ENCODE data around the gene PDE4C. TPM values are rescaled to one million over a fixed set of nuclear protein-coding genes. Genes with fewer than 3 reads are reported as not detected.

The PDE4C gene
- polyA plus RNA-seq, 1 donor from 2014 or later: 1.6 TPM

GRCh38 chr19:18226956-18227780 is 930 bp upstream of the PDE4C start:
- Histone ChIP-seq H3K4me3 (ENCODE audit: low read length) (no peak overlapping the region), H3K36me3 (ENCODE audit: insufficient read depth, low read length) (no peaks in the 10 kb centered on the region), H3K27me3 (ENCODE audit: insufficient read depth, low read depth, low read length) (peaks cover 40% of the 10 kb centered on the region), H3K79me2 (replicated peaks; ENCODE audit: insufficient read depth, low read length) (no peaks in the 10 kb centered on the region), H2AFZ (ENCODE audit: low read depth, low read length) (no peak overlapping the region), H4K20me1 (ENCODE audit: insufficient read depth) (no peaks in the 10 kb centered on the region), H3K4me2 (ENCODE audit: low read length) (no peak overlapping the region), H3K9ac (ENCODE audit: low read length) (no peak overlapping the region), H3K9me3 (ENCODE audit: low read length) (no peaks in the 10 kb centered on the region), H3F3A (ENCODE audit: insufficient read depth, low read length, poor library complexity, severe bottlenecking) (no peaks in the 10 kb centered on the region), H3K9me2 (ENCODE audit: insufficient read depth, low read length) (no peaks in the 10 kb centered on the region), H3K27ac (ENCODE audit: low read length) (no peak overlapping the region)
- TF ChIP-seq, protein P1, sequence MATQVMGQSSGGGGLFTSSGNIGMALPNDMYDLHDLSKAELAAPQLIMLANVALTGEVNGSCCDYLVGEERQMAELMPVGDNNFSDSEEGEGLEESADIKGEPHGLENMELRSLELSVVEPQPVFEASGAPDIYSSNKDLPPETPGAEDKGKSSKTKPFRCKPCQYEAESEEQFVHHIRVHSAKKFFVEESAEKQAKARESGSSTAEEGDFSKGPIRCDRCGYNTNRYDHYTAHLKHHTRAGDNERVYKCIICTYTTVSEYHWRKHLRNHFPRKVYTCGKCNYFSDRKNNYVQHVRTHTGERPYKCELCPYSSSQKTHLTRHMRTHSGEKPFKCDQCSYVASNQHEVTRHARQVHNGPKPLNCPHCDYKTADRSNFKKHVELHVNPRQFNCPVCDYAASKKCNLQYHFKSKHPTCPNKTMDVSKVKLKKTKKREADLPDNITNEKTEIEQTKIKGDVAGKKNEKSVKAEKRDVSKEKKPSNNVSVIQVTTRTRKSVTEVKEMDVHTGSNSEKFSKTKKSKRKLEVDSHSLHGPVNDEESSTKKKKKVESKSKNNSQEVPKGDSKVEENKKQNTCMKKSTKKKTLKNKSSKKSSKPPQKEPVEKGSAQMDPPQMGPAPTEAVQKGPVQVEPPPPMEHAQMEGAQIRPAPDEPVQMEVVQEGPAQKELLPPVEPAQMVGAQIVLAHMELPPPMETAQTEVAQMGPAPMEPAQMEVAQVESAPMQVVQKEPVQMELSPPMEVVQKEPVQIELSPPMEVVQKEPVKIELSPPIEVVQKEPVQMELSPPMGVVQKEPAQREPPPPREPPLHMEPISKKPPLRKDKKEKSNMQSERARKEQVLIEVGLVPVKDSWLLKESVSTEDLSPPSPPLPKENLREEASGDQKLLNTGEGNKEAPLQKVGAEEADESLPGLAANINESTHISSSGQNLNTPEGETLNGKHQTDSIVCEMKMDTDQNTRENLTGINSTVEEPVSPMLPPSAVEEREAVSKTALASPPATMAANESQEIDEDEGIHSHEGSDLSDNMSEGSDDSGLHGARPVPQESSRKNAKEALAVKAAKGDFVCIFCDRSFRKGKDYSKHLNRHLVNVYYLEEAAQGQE (IDR thresholded peaks at IDR 0.05; ENCODE audit: borderline replicate concordance): no peak
- TF ChIP-seq EZH2 (IDR thresholded peaks at IDR 0.05; ENCODE audit: borderline replicate concordance, insufficient read depth, low read length, poor library complexity, severe bottlenecking) (no peak), SMC3 (conservative IDR thresholded peaks at IDR 0.05; ENCODE audit: poor library complexity) (no peak), EP300 (conservative IDR thresholded peaks at IDR 0.05; ENCODE audit: poor library complexity, severe bottlenecking) (no peak), POLR2AphosphoS5 (IDR thresholded peaks at IDR 0.05) (no peak), RAD21 (conservative IDR thresholded peaks at IDR 0.05) (no peak), TAF1 (IDR thresholded peaks at IDR 0.05; ENCODE audit: low read depth) (no peak), CTCF (IDR thresholded peaks at IDR 0.05; ENCODE audit: poor library complexity, severe bottlenecking) (no peak), MXI1 (conservative IDR thresholded peaks at IDR 0.05; ENCODE audit: poor library complexity, severe bottlenecking) (no peak)

DNA sequence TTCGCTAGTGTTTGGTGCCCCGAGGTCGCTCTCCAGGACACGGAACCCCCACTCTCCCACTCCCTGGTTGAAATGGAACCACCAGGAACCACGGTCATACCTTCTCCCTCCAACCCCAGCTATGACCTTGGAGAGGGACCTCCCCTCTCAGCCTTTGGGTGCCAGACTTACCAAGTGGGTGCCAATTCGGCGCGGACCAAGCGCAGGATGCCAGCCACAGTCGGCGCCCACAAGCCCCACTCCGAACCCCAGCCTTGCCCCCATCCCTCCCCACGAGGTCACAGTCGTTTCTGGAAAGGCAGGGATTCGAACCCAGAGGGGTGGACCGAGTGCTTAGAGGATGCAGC is 910 bp downstream of the PDE4C start:
- no peak for TF ChIP-seq MXI1 (conservative IDR thresholded peaks at IDR 0.05; ENCODE audit: poor library complexity, severe bottlenecking)
- H3K27ac ChIP-seq (ENCODE audit: low read length): no peak overlapping the region
- no peaks in the 10 kb centered on the region for H4K20me1 ChIP-seq (ENCODE audit: insufficient read depth)
- H3K4me3 ChIP-seq (ENCODE audit: low read length): peak overlapping the region; percentile 66
- H3K79me2 ChIP-seq (replicated peaks; ENCODE audit: insufficient read depth, low read length): no peaks in the 10 kb centered on the region
- peak overlapping the region; percentile 60 for H3K9ac ChIP-seq (ENCODE audit: low read length)
- H3K9me2 ChIP-seq (ENCODE audit: insufficient read depth, low read length): no peaks in the 10 kb centered on the region
- H3K4me2 ChIP-seq (ENCODE audit: low read length): no peak overlapping the region
- H3K27me3 ChIP-seq (ENCODE audit: insufficient read depth, low read depth, low read length): peaks cover 39% of the 10 kb centered on the region
- no peak overlapping the region for H2AFZ ChIP-seq (ENCODE audit: low read depth, low read length)
- H3F3A ChIP-seq (ENCODE audit: insufficient read depth, low read length, poor library complexity, severe bottlenecking): no peaks in the 10 kb centered on the region
- H3K9me3 ChIP-seq (ENCODE audit: low read length): no peaks in the 10 kb centered on the region
- no peaks in the 10 kb centered on the region for H3K36me3 ChIP-seq (ENCODE audit: insufficient read depth, low read length)

Data from neural cell (in vitro differentiated cells).